Heart left ventricle (tissue), 16 donors: ENCODE measurements around the gene FAAP20. TPM values are rescaled to one million over a fixed set of nuclear protein-coding genes. Genes with fewer than 3 reads are reported as not detected.

ENCODE experiments used
- ATAC-seq, 4 donors: fragments of 200-7000 bp; cut with Tn5 transposase; one replicate each; pipeline ENCODE4 v1.9.1; 2020 to 2022; ENCODE audit warnings: moderate library complexity in 4 of 4, mild to moderate bottlenecking in 3 of 4, moderate number of reproducible peaks in 1 of 4
- DNase-seq, 5 donors: peaks; one replicate each; pipeline ENCODE4 v3.0.0-alpha.2; 2020
- H3K27ac ChIP-seq, 12 donors: fragments of 200-600 bp; sonication (generic) in 4 of 12; one replicate each; pipeline versions ENCODE4 v1.5.0 to v1.8.0; 2016 to 2022; ENCODE audit warnings: mild to moderate bottlenecking in 2 of 12
- H3K27me3 ChIP-seq, 9 donors: fragments of 200-600 bp; sonication (generic) in 2 of 9; one replicate each; pipeline versions ENCODE4 v1.5.1 to v1.8.0; 2016 to 2022; ENCODE audit warnings: mild to moderate bottlenecking in 3 of 9
- H3K36me3 ChIP-seq, 9 donors: fragments of 200-600 bp; sonication (generic) in 2 of 9; one replicate each; pipeline versions ENCODE4 v1.5.0 to v1.8.0; 2018 to 2022; ENCODE audit warnings: mild to moderate bottlenecking in 2 of 9
- H3K4me1 ChIP-seq, 12 donors: fragments of 200-600 bp; sonication (generic) in 4 of 12; one replicate each; pipeline versions ENCODE4 v1.5.0 to v1.8.0; 2016 to 2022; ENCODE audit warnings: mild to moderate bottlenecking in 3 of 12
- H3K4me3 ChIP-seq, 12 donors: fragments of 200-600 bp; sonication (generic) in 4 of 12; one replicate each; pipeline versions ENCODE4 v1.5.0 to v1.8.0; 2017 to 2022; ENCODE audit warnings: mild to moderate bottlenecking in 9 of 12, moderate library complexity in 4 of 12
- H3K9me3 ChIP-seq, 12 donors: fragments of 200-600 bp; sonication (generic) in 4 of 12; one replicate each; pipeline versions ENCODE4 v1.5.0 to v1.8.0; 2016 to 2022; ENCODE audit warnings: mild to moderate bottlenecking in 1 of 12
- CTCF ChIP-seq, 12 donors: fragments of 200-600 bp; sonication (generic) in 4 of 12; IDR thresholded peaks; one replicate each; pipeline versions ENCODE4 v1.5.0 to v1.8.0; 2018 to 2022; ENCODE audit warnings: antibody characterized with exemption in 12 of 12, mild to moderate bottlenecking in 5 of 12
- POLR2A ChIP-seq, 2 donors: fragments of 450-650 bp; IDR thresholded peaks; one replicate each; pipeline ENCODE4 v1.6.1; 2017; ENCODE audit warnings: antibody characterized with exemption in 2 of 2, mild to moderate bottlenecking in 2 of 2, moderate library complexity in 2 of 2
- WGBS, 4 donors: extraction: QIAGEN DNeasy Blood & Tissue Kit in 2 of 4; methylation state at CpG; one replicate each; pipeline versions ENCODE4 v1.1.5 to v1.1.7; 2013 to 2018; 5-methylcytosine and 5-hydroxymethylcytosine counted together
- intact Hi-C, 10 donors: fragments of 100-400 bp; cut with DNase I; formaldehyde crosslinking; loops; one replicate each; pipeline versions ENCODE4 v1.11.1 to v1.14.2; 2022
- polyA plus RNA-seq, 2 donors: library from polyadenylated mRNA; stranded (reverse); fragments of 200-250 nt; gene quantifications; one replicate each; pipeline ENCODE4 v1.2.3, GENCODE V29; 2013
- total RNA-seq, 9 donors: library from RNA; depleted of rRNA in 2 of 9; stranded (reverse); fragments of >200 nt in 2 of 9; fragmentation: NEBNext Ultra II Directional in 3 of 9; extraction: Animal tissue kit (Norgen Biotek cat#: 25700) in 3 of 9; gene quantifications; one replicate each; pipeline versions ENCODE4 v1.1.0 to v1.2.4, GENCODE V29; 2016 to 2023
- donor health status: ischemic (EF 13 %, LVEDD 7.1; RV severe dilation, severe dysfunction).
- donor health status: healthy with polysubstance abuse.
- donor health status: DM: no; HTN: yes; CAD: no.
- donor health status: DM: no; HTN: no; CAD: no.
- donor health status: ischemic (EF 25% LVEDD 6.9; RV normal size, moderate dysfunction).
- donor health status: ischemic (EF 25% LVEDD 5.7; RV mildly dilated, moderate dysfunction).
- donor health status: healthy.
- donor health status: DM: yes; HTN: yes; CAD: no.
- donor health status: ischemic (EF 35%, LVEDD 5.7; RV mildly dilated, moderate dysfunction).
- donor health status: nonischemic (EF 11% LVEDD 7.7; RV severe dilation, severe dysfunction).
- donor health status: DM: yes; HTN: yes; CAD: no.
- donor health status: PGD.
- donor health status: ischemic (EF 29% LVEDD 5.4; RV normal size, mild dysfunction).
- donor health status: nonischemic (EF 23%, LVEDD 6.1; RV moderate dilation, normal function).

The FAAP20 gene
- total and polyA plus RNA-seq, 11 donors = 20.9 to 61.3 (median 36.6) TPM

GRCh38 chr1:2187619-2188018 lies 7.0 kb downstream of the FAAP20 start:
- peaks cover 4 to 35% (median 29%) of the 10 kb centered on the region in 12 donors for H3K4me1 ChIP-seq
- peaks cover 0 to 19% (median 0%) of the 10 kb centered on the region in 9 donors for H3K36me3 ChIP-seq
- no peak for DNase-seq
- H3K4me3 ChIP-seq = no peak overlapping the region
- no peaks in the 10 kb centered on the region for H3K27me3 ChIP-seq
- WGBS, 4 donors = 76 to 82% (median 79%) methylated on average over 11 to 13 of the region's 13 CpGs
- no peaks in the 10 kb centered on the region for H3K9me3 ChIP-seq
- intact Hi-C loops = loop anchor here in 1 of 10 donors (10.0 kb wide), 1 partner anchor 357 kb away; no protein-coding TSS in a partner anchor
- no peak for TF ChIP-seq POLR2A (IDR thresholded peaks at IDR 0.05)
- no peak for TF ChIP-seq CTCF (IDR thresholded peaks at IDR 0.05)
- H3K27ac ChIP-seq = no peak overlapping the region
- no peak for ATAC-seq

- 82 to 95% (median 89%) methylated on average over 9 of the region's 9 CpGs for WGBS, 4 donors
- peaks cover 0 to 19% (median 0%) of the 10 kb centered on the region in 9 donors for H3K36me3 ChIP-seq
- no peaks in the 10 kb centered on the region for H3K9me3 ChIP-seq
- peaks cover 4 to 28% (median 22%) of the 10 kb centered on the region in 12 donors for H3K4me1 ChIP-seq
- DNase-seq (no peak), ATAC-seq (no peak)
- TF ChIP-seq POLR2A (IDR thresholded peaks at IDR 0.05) (no peak), CTCF (IDR thresholded peaks at IDR 0.05) (no peak)
- H3K27ac ChIP-seq = no peak overlapping the region
- intact Hi-C loops = loop anchor here in 1 of 10 donors (10.0 kb wide), 1 partner anchor 358 kb away; no protein-coding TSS in a partner anchor
- H3K4me3 ChIP-seq = no peak overlapping the region
- no peaks in the 10 kb centered on the region for H3K27me3 ChIP-seq
Observed at GRCh38 chr1:2186901-2187300, 7.7 kb downstream of the FAAP20 start.

- WGBS, 4 donors = 92 to 96% (median 94%) methylated on average over 31 to 38 of the region's 38 CpGs
- peaks cover 4 to 20% (median 16%) of the 10 kb centered on the region in 12 donors for H3K4me1 ChIP-seq
- H3K27me3 ChIP-seq = no peaks in the 10 kb centered on the region
- TF ChIP-seq CTCF (IDR thresholded peaks at IDR 0.05) (no peak), POLR2A (IDR thresholded peaks at IDR 0.05) (no peak)
- H3K4me3 ChIP-seq = no peak overlapping the region
- no peaks in the 10 kb centered on the region for H3K9me3 ChIP-seq
- DNase-seq (no peak), ATAC-seq (no peak)
- peaks cover 0 to 19% (median 0%) of the 10 kb centered on the region in 9 donors for H3K36me3 ChIP-seq
- H3K27ac ChIP-seq = no peak overlapping the region
- intact Hi-C loops = loop anchor here in 1 of 10 donors (10.0 kb wide), 1 partner anchor 359 kb away; no protein-coding TSS in a partner anchor
Observed at GRCh38 chr1:2185880-2186855, 8.4 kb downstream of the FAAP20 start.

DNA sequence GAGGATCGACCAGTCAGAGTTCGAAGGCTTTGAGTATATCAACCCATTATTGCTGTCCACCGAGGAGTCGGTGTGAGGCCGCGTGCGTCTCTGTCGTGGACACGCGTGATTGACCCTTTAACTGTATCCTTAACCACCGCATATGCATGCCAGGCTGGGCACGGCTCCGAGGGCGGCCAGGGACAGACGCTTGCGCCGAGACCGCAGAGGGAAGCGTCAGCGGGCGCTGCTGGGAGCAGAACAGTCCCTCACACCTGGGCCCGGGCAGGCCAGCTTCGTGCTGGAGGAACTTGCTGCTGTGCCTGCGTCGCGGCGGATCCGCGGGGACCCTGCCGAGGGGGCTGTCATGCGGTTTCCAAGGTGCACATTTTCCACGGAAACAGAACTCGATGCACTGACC lies 9.6 kb downstream of the FAAP20 start:
- Histone ChIP-seq H3K4me1 (peaks cover 0 to 8% (median 3%) of the 10 kb centered on the region in 12 donors), H3K27ac (no peak overlapping the region), H3K36me3 (peaks cover 0 to 19% (median 0%) of the 10 kb centered on the region in 9 donors), H3K27me3 (no peaks in the 10 kb centered on the region), H3K4me3 (no peak overlapping the region), H3K9me3 (no peaks in the 10 kb centered on the region)
- ATAC-seq (no peak), DNase-seq (no peak)
- 90 to 95% (median 94%) methylated on average over 31 to 33 of the region's 33 CpGs for WGBS, 4 donors
- TF ChIP-seq POLR2A (IDR thresholded peaks at IDR 0.05) = no peak
- TF ChIP-seq CTCF (IDR thresholded peaks at IDR 0.05) = no peak
- intact Hi-C loops = loop anchor here in 1 of 10 donors (10.0 kb wide), 1 partner anchor 360 kb away; no protein-coding TSS in a partner anchor
